ENCODE results near the gene PPP3R2.

DNA sequence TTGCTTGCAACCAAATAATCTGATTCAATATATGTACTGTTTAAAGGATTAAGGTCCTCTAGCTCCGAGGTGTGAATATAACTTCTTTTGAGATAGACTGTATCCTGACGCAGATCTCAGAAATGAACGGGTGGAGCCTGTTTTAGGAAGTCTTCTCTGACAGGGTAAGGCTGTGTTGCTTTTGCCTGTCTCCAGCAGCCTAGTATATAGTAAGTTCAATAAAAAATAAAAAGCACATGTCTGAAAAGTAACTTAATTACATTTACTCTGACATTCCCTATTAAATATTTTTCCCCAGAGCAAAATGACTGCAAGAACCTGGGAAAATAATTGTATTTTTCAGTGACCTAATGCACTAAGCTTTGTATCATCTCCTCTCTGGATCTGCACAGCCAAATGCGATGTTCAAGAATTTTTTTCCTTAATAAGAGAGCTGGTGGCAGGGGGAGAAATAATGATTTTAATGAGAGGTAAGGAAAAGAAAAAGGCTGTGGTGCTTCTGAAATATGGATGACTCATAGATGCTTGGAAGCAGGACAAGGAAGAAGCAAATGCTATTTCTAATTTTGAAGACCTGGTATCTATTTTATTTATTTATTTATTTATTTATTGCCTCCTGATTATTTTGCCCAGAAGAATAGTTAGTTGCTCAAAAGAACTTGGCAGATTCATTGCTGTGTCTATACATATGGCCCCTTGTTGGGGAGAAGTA, 7.3 kb downstream of the PPP3R2 start:
- TF ChIP-seq CTCF (conservative IDR thresholded peaks at IDR 0.05; ENCODE audit: low read length) (no peak), EZH2phosphoT487 (IDR thresholded peaks at IDR 0.05; ENCODE audit: borderline replicate concordance, low read depth, low read length) (no peak)
